Mesenchymal stem cell (in vitro differentiated cells and primary cell): ENCODE results near the gene DOCK2.

Experiments
- DNase-seq: peaks from one replicate; pipeline ENCODE4 v3.0.0-alpha.2; 2013
- H2AFZ ChIP-seq: one replicate; pipeline ENCODE4 v1.6.1; 2013; ENCODE audit warnings: low read depth, mild to moderate bottlenecking, control low read depth, inconsistent platforms, low read length, moderate library complexity
- H2AK5ac ChIP-seq: 2 replicates; pipeline ENCODE4 v1.6.1; 2013; ENCODE audit warnings: low read length, moderate library complexity, mild to moderate bottlenecking, inconsistent platforms; ENCODE audit not compliant: severe bottlenecking
- H2BK120ac ChIP-seq: one replicate; pipeline ENCODE4 v1.6.1; 2013; ENCODE audit warnings: low read depth, mild to moderate bottlenecking, inconsistent platforms, low read length, moderate library complexity
- H2BK12ac ChIP-seq, 2 experiments: one replicate each; pipeline ENCODE4 v1.6.1; 2013; ENCODE audit warnings: inconsistent platforms in 2 of 2, low read length in 2 of 2, mild to moderate bottlenecking in 2 of 2, moderate library complexity in 2 of 2, control low read depth in 1 of 2
- H2BK15ac ChIP-seq: one replicate; pipeline ENCODE4 v1.6.1; 2013; ENCODE audit warnings: mild to moderate bottlenecking, low read depth, inconsistent platforms; ENCODE audit not compliant: poor library complexity, severe bottlenecking
- H2BK5ac ChIP-seq: 2 replicates; pipeline ENCODE4 v1.6.1; 2013; ENCODE audit warnings: low read depth, mild to moderate bottlenecking, low read length, control low read depth, inconsistent platforms; ENCODE audit not compliant: poor library complexity, severe bottlenecking
- H3K14ac ChIP-seq, 2 experiments: one replicate each; pipeline ENCODE4 v1.6.1; 2013; ENCODE audit warnings: inconsistent platforms in 2 of 2, low read length in 2 of 2, control low read depth in 1 of 2, mild to moderate bottlenecking in 1 of 2, moderate library complexity in 1 of 2
- H3K18ac ChIP-seq, 2 experiments: one replicate each; pipeline ENCODE4 v1.6.1; 2013; ENCODE audit warnings: inconsistent platforms in 2 of 2, low read length in 2 of 2, control low read depth in 1 of 2, low read depth in 1 of 2, mild to moderate bottlenecking in 1 of 2
- H3K23ac ChIP-seq, 2 experiments: one replicate each; pipeline ENCODE4 v1.6.1; 2013; ENCODE audit warnings: inconsistent platforms in 2 of 2, low read length in 2 of 2, mild to moderate bottlenecking in 2 of 2, moderate library complexity in 2 of 2, control low read depth in 1 of 2
- H3K27ac ChIP-seq: 2 replicates; pipeline ENCODE4 v1.5.1; 2013; ENCODE audit warnings: mild to moderate bottlenecking, moderate library complexity, low read length, control low read depth, inconsistent platforms; ENCODE audit not compliant: poor library complexity, severe bottlenecking
- H3K27me3 ChIP-seq, 2 experiments: 2 replicates each; pipeline versions ENCODE4 v1.6.1 to v1.7.0; 2013; ENCODE audit warnings: low read length in 2 of 2, mild to moderate bottlenecking in 2 of 2, moderate library complexity in 2 of 2, control low read depth in 1 of 2, inconsistent platforms in 1 of 2; ENCODE audit not compliant: control insufficient read depth in 1 of 2, insufficient read depth in 1 of 2
- H3K36me3 ChIP-seq, 2 experiments: 2 replicates each; pipeline versions ENCODE4 v1.6.1 to v1.7.0; 2013; ENCODE audit warnings: low read length in 2 of 2, control low read depth in 1 of 2, inconsistent platforms in 1 of 2, low read depth in 1 of 2, mild to moderate bottlenecking in 1 of 2; ENCODE audit not compliant: insufficient read depth in 2 of 2, control insufficient read depth in 1 of 2
- H3K4ac ChIP-seq, 2 experiments: one replicate each; pipeline ENCODE4 v1.6.1; 2013; ENCODE audit warnings: inconsistent platforms in 2 of 2, low read length in 2 of 2, mild to moderate bottlenecking in 2 of 2, moderate library complexity in 2 of 2, control low read depth in 1 of 2, low read depth in 1 of 2
- H3K4me1 ChIP-seq: 2 replicates; pipeline ENCODE4 v1.6.1; 2013; ENCODE audit warnings: low read depth, low read length, control low read depth; ENCODE audit not compliant: control insufficient read depth, insufficient read depth
- H3K4me2 ChIP-seq: 2 replicates; pipeline ENCODE4 v1.6.1; 2013; ENCODE audit warnings: low read length, mild to moderate bottlenecking, inconsistent platforms; ENCODE audit not compliant: poor library complexity, severe bottlenecking
- H3K4me3 ChIP-seq, 2 experiments: 2 replicates each; pipeline versions ENCODE4 v1.5.1 to v1.7.0; 2013; ENCODE audit warnings: low read length in 2 of 2, mild to moderate bottlenecking in 2 of 2, control low read depth in 1 of 2, low read depth in 1 of 2; ENCODE audit not compliant: insufficient read depth in 1 of 2
- H3K79me1 ChIP-seq: replicated peaks from 2 replicates; pipeline ENCODE4 v1.6.1; 2013; ENCODE audit warnings: mild to moderate bottlenecking, control low read depth, low read length, inconsistent platforms; ENCODE audit not compliant: poor library complexity, severe bottlenecking
- H3K9ac ChIP-seq: 2 replicates; pipeline ENCODE4 v1.7.0; 2013; ENCODE audit warnings: mild to moderate bottlenecking, low read length, moderate library complexity
- H3K9me3 ChIP-seq: 2 replicates; pipeline ENCODE4 v1.7.0; 2013; ENCODE audit warnings: mild to moderate bottlenecking, low read length; ENCODE audit not compliant: control insufficient read depth
- H4K8ac ChIP-seq: one replicate; pipeline ENCODE4 v1.6.1; 2013; ENCODE audit warnings: inconsistent platforms, mild to moderate bottlenecking, low read length, moderate library complexity
- H4K91ac ChIP-seq: one replicate; pipeline ENCODE4 v1.6.1; 2013; ENCODE audit warnings: mild to moderate bottlenecking, low read length, inconsistent platforms
- WGBS: methylation state at CpG from one replicate; pipeline ENCODE4 v1.1.7; 2013; ENCODE audit warnings: mixed read lengths; 5-methylcytosine and 5-hydroxymethylcytosine counted together

DOCK2 gene

GRCh38 chr5:169696621-169697510 lies 59.8 kb downstream of the DOCK2 start:
- peak overlapping the region in 1 of 2 experiments; percentile 12 for H3K14ac ChIP-seq
- peak overlapping the region; percentile 80 for H3K18ac ChIP-seq
- H3K9me3 ChIP-seq: no peaks in the 10 kb centered on the region
- DNase-seq: peak; percentile 37
- peak overlapping the region; percentile 82 for H2AK5ac ChIP-seq
- H2BK12ac ChIP-seq: peak overlapping the region in 1 of 2 experiments; percentile 75
- H3K4me1 ChIP-seq: peaks cover 12% of the 10 kb centered on the region
- no peak overlapping the region for H4K91ac ChIP-seq
- no peaks in the 10 kb centered on the region for H3K27me3 ChIP-seq
- H3K4me3 ChIP-seq: no peak overlapping the region
- H3K9ac ChIP-seq: peak overlapping the region; percentile 47
- H2BK120ac ChIP-seq: peak overlapping the region; percentile 88
- H3K4me2 ChIP-seq: no peak overlapping the region
- H2AFZ ChIP-seq: no peak overlapping the region
- peaks cover 0 to 3% of the 10 kb centered on the region in 2 experiments for H3K36me3 ChIP-seq
- H3K23ac ChIP-seq: no peak overlapping the region
- H4K8ac ChIP-seq: peak overlapping the region; percentile 39
- H2BK15ac ChIP-seq: no peak overlapping the region
- WGBS: 75% methylated on average over 2 of the region's 6 CpGs
- H2BK5ac ChIP-seq: peak overlapping the region; percentile 60
- peak overlapping the region; percentile 57 to 62 for H3K4ac ChIP-seq
- no peaks in the 10 kb centered on the region for H3K79me1 ChIP-seq
- peak overlapping the region; percentile 99 for H3K27ac ChIP-seq

- Histone ChIP-seq H3K23ac (no peak overlapping the region), H2BK5ac (peak overlapping the region; percentile 60), H3K36me3 (peaks cover 0 to 3% of the 10 kb centered on the region in 2 experiments), H2AK5ac (peak overlapping the region; percentile 40), H3K4ac (peak overlapping the region in 1 of 2 experiments; percentile 32), H3K27ac (peak overlapping the region; percentile 99), H3K4me3 (no peak overlapping the region), H2BK12ac (peak overlapping the region; percentile 17 to 75), H3K9me3 (no peaks in the 10 kb centered on the region), H3K4me2 (no peak overlapping the region), H4K8ac (no peak overlapping the region), H3K14ac (peak overlapping the region in 1 of 2 experiments; percentile 12), H3K27me3 (no peaks in the 10 kb centered on the region), H2AFZ (no peak overlapping the region), H2BK120ac (no peak overlapping the region), H3K9ac (no peak overlapping the region), H3K4me1 (peaks cover 12% of the 10 kb centered on the region), H2BK15ac (no peak overlapping the region), H4K91ac (no peak overlapping the region), H3K18ac (peak overlapping the region; percentile 7 to 80), H3K79me1 (no peaks in the 10 kb centered on the region)
- no CpG with 5 or more reads among the region's 2 CpGs for WGBS
- no peak for DNase-seq
These were observed 60.4 kb downstream of the DOCK2 start for GRCh38 chr5:169697511-169697890.

- no peak overlapping the region for H3K4me2 ChIP-seq
- no peaks in the 10 kb centered on the region for H3K79me1 ChIP-seq
- peak overlapping the region in 1 of 2 experiments; percentile 35 for H3K14ac ChIP-seq
- H4K91ac ChIP-seq: peak overlapping the region; percentile 19
- DNase-seq: no peak
- H2AFZ ChIP-seq: no peak overlapping the region
- no peak overlapping the region for H2BK120ac ChIP-seq
- no peaks in the 10 kb centered on the region for H3K9me3 ChIP-seq
- H3K18ac ChIP-seq: peak overlapping the region in 1 of 2 experiments; percentile 15
- H2BK15ac ChIP-seq: no peak overlapping the region
- no peak overlapping the region for H4K8ac ChIP-seq
- H3K4me3 ChIP-seq: no peak overlapping the region
- no peak overlapping the region for H3K23ac ChIP-seq
- peak overlapping the region; percentile 99 for H3K27ac ChIP-seq
- H3K9ac ChIP-seq: no peak overlapping the region
- H2BK5ac ChIP-seq: no peak overlapping the region
- H2AK5ac ChIP-seq: peak overlapping the region; percentile 91
- H2BK12ac ChIP-seq: peak overlapping the region in 1 of 2 experiments; percentile 66
- 86% methylated on average over 3 of the region's 3 CpGs for WGBS
- H3K27me3 ChIP-seq: no peaks in the 10 kb centered on the region
- no peak overlapping the region for H3K4ac ChIP-seq
- H3K4me1 ChIP-seq: peaks cover 14% of the 10 kb centered on the region
- peaks cover 0 to 3% of the 10 kb centered on the region in 2 experiments for H3K36me3 ChIP-seq
These were observed 60.9 kb downstream of the DOCK2 start for GRCh38 chr5:169697976-169698375.

DNA sequence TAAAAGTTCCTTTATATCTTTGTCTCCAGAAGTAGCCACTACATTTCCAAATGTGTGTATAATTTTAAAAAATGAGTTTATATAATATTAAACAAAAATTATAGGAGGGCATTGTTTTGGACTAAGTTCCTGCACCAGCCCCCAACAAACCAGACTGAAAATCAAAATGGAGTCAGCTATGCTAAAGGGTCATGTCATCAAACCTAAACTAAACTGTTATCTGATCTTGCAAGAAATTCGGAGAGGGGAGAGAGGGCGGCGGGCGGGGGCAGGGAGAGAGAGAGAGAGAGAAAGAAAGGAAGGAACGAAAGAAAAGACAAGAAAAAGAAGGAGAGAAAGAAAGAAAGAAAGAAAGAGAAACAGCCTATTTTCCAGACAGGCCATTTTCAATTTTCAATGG lies 63.5 kb downstream of the DOCK2 start:
- H3K14ac ChIP-seq: no peak overlapping the region
- H3K79me1 ChIP-seq: peaks cover 1% of the 10 kb centered on the region
- no peak overlapping the region for H3K4me2 ChIP-seq
- H2BK120ac ChIP-seq: no peak overlapping the region
- H4K91ac ChIP-seq: no peak overlapping the region
- 97% methylated on average over 5 of the region's 5 CpGs for WGBS
- no peak for DNase-seq
- no peak overlapping the region for H2AFZ ChIP-seq
- no peak overlapping the region for H4K8ac ChIP-seq
- H3K4me1 ChIP-seq: peaks cover 11% of the 10 kb centered on the region
- H3K4ac ChIP-seq: no peak overlapping the region
- H2BK5ac ChIP-seq: no peak overlapping the region
- H3K9me3 ChIP-seq: no peaks in the 10 kb centered on the region
- no peaks in the 10 kb centered on the region for H3K27me3 ChIP-seq
- no peak overlapping the region for H3K18ac ChIP-seq
- no peak overlapping the region for H3K27ac ChIP-seq
- H3K4me3 ChIP-seq: no peak overlapping the region
- H2BK12ac ChIP-seq: no peak overlapping the region
- peaks cover 0 to 3% of the 10 kb centered on the region in 2 experiments for H3K36me3 ChIP-seq
- H2AK5ac ChIP-seq: no peak overlapping the region
- H3K9ac ChIP-seq: no peak overlapping the region
- H2BK15ac ChIP-seq: no peak overlapping the region
- no peak overlapping the region for H3K23ac ChIP-seq
